ENCODE results near the gene CFAP100. TPM values are rescaled to one million over a fixed set of nuclear protein-coding genes. Genes with fewer than 3 reads are reported as not detected.

CFAP100 gene
- total and polyA plus RNA-seq, 2 experiments from 2014 or later, result not detected

- Histone ChIP-seq H3K9me2 (replicated peaks; ENCODE audit: insufficient read depth) (no peaks in the 10 kb centered on the region), H3K9me3 (ENCODE audit: low read depth) (no peaks in the 10 kb centered on the region), H3K4me2 (no peak overlapping the region), H2AFZ (no peak overlapping the region), H3K4me3 (no peak overlapping the region), H3K27me3 (no peaks in the 10 kb centered on the region), H4K20me1 (ENCODE audit: insufficient read depth, poor library complexity, severe bottlenecking) (no peaks in the 10 kb centered on the region), H3K27ac (no peak overlapping the region), H3K79me2 (no peaks in the 10 kb centered on the region), H3K4me1 (ENCODE audit: insufficient read depth) (peaks cover 2% of the 10 kb centered on the region), H3K36me3 (replicated peaks; ENCODE audit: insufficient read depth, low read depth) (no peaks in the 10 kb centered on the region)
- DNase-seq (ENCODE audit: low spot score), result no peak
- TF ChIP-seq EZH2 (IDR thresholded peaks at IDR 0.05; ENCODE audit: borderline replicate concordance), result no peak
- TF ChIP-seq EZH2phosphoT487 (IDR thresholded peaks at IDR 0.05; ENCODE audit: low read depth, severe bottlenecking, unreplicated experiment), result no peak
- no peak for TF ChIP-seq CTCF (IDR thresholded peaks at IDR 0.05; ENCODE audit: poor library complexity)
- WGBS (ENCODE audit: low lambda C conversion rate, missing lambda C conversion rate), result 98% methylated on average over 2 of the region's 2 CpGs
Measured at GRCh38 chr3:126346466-126346865, 48.2 kb upstream of the CFAP100 start.

- H3K4me1 ChIP-seq (ENCODE audit: insufficient read depth), result peaks cover 2% of the 10 kb centered on the region
- no peak overlapping the region for H3K4me2 ChIP-seq
- H2AFZ ChIP-seq, result no peak overlapping the region
- H3K9me2 ChIP-seq (replicated peaks; ENCODE audit: insufficient read depth), result no peaks in the 10 kb centered on the region
- no peaks in the 10 kb centered on the region for H3K79me2 ChIP-seq
- peaks cover 2% of the 10 kb centered on the region for H4K20me1 ChIP-seq (ENCODE audit: insufficient read depth, poor library complexity, severe bottlenecking)
- H3K27ac ChIP-seq, result no peak overlapping the region
- TF ChIP-seq EZH2 (IDR thresholded peaks at IDR 0.05; ENCODE audit: borderline replicate concordance), result no peak
- no peak for TF ChIP-seq EZH2phosphoT487 (IDR thresholded peaks at IDR 0.05; ENCODE audit: low read depth, severe bottlenecking, unreplicated experiment)
- no peak for TF ChIP-seq CTCF (IDR thresholded peaks at IDR 0.05; ENCODE audit: poor library complexity)
- DNase-seq (ENCODE audit: low spot score), result no peak
- no peaks in the 10 kb centered on the region for H3K27me3 ChIP-seq
- 82% methylated on average over 8 of the region's 8 CpGs for WGBS (ENCODE audit: low lambda C conversion rate, missing lambda C conversion rate)
- H3K4me3 ChIP-seq, result no peak overlapping the region
- no peaks in the 10 kb centered on the region for H3K36me3 ChIP-seq (replicated peaks; ENCODE audit: insufficient read depth, low read depth)
- no peaks in the 10 kb centered on the region for H3K9me3 ChIP-seq (ENCODE audit: low read depth)
Measured at GRCh38 chr3:126347543-126348161, 47.1 kb upstream of the CFAP100 start.

- DNase-seq (ENCODE audit: low spot score), result no peak
- H3K36me3 ChIP-seq (replicated peaks; ENCODE audit: insufficient read depth, low read depth), result no peaks in the 10 kb centered on the region
Measured at GRCh38 chr3:126348308-126348920, 46.3 kb upstream of the CFAP100 start.

More at GRCh38 chr3:126348308-126348920, 46.3 kb upstream of the CFAP100 start:
- WGBS (ENCODE audit: low lambda C conversion rate, missing lambda C conversion rate), result 91% methylated on average over 12 of the region's 12 CpGs
- Histone ChIP-seq H3K4me2 (no peak overlapping the region), H3K9me3 (ENCODE audit: low read depth) (no peaks in the 10 kb centered on the region), H3K4me1 (ENCODE audit: insufficient read depth) (no peaks in the 10 kb centered on the region), H3K79me2 (no peaks in the 10 kb centered on the region), H3K27me3 (no peaks in the 10 kb centered on the region), H4K20me1 (ENCODE audit: insufficient read depth, poor library complexity, severe bottlenecking) (peaks cover 3% of the 10 kb centered on the region), H2AFZ (no peak overlapping the region), H3K27ac (no peak overlapping the region), H3K9me2 (replicated peaks; ENCODE audit: insufficient read depth) (no peaks in the 10 kb centered on the region), H3K4me3 (no peak overlapping the region)
- no peak for TF ChIP-seq EZH2phosphoT487 (IDR thresholded peaks at IDR 0.05; ENCODE audit: low read depth, severe bottlenecking, unreplicated experiment)
- TF ChIP-seq CTCF (IDR thresholded peaks at IDR 0.05; ENCODE audit: poor library complexity), result no peak
- no peak for TF ChIP-seq EZH2 (IDR thresholded peaks at IDR 0.05; ENCODE audit: borderline replicate concordance)

All from hepatocyte (in vitro differentiated cells).